Measurements from ENCODE around the gene USP43. TPM values are rescaled to one million over a fixed set of nuclear protein-coding genes. Genes with fewer than 3 reads are reported as not detected.

USP43 gene
- total RNA-seq, 1 experiment from 2014 or later = 4.2 TPM

DNA sequence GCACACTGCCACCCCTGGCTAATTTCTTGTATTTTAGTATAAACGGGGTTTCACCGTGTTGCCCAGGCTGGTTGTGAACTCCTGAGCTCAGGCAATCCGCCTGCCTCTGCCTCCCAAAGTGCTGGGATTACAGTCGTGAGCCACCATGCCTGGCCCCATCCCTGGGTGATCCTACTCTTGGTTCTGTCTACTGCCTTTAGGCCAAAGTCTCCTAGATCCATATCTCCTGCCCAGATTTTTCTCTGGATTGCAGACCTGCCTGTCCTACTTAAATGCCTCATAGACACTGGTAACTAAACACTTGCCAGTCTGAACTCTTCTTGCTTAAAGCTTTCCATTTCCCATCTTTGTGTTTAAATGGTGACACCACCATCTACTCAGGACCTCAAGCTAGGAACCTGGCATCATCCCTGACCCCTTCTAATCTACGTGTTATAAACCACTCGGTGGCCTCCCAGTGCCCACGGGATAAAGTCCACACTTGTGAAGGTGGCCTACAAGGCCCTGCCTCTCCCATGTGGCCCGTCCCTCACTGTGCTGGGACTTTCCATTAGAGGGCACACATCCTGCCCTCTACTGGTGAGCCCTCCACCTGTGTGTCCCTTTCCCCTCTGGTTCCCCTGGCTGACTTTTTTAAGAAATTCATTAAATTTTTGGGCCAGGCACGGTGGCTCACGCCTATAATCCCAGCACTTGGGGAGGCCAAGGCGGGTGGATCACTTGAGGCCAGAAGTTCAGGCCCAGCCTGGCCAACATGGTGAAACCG is 51.1 kb downstream of the USP43 start:
- in situ Hi-C loops (cut with HindIII; ENCODE audit: low pct_unique_long_range_greater_than_20kb, low sequenced_read_pairs) = no loop called here
- no peak for DNase-seq (ENCODE audit: low read depth)

DNA sequence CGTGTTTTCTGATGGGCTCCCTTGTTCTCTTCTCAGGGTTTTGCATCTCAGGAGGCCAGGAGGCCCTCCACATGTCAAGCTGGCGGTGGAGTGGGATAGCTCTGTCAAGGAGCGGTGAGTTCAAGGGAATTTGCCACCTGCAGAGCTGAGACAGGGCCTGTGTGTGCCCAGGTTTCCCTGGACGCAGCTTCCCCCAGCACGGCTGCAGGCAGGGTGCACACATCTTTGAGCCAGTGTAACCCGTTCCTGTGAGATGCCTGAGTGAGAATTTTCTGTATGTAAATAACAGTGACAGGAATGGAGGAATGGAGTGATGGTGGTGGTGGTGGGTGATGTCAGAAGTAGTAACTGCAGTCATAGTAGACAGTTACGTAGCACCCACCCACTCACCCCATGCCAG is 54.8 kb downstream of the USP43 start:
- in situ Hi-C loops (cut with HindIII; ENCODE audit: low pct_unique_long_range_greater_than_20kb, low sequenced_read_pairs) = no loop called here
- DNase-seq (ENCODE audit: low read depth) = no peak

GRCh38 chr17:9700754-9701476 is 55.6 kb downstream of the USP43 start:
- DNase-seq (ENCODE audit: low read depth) = no peak
- in situ Hi-C loops (cut with HindIII; ENCODE audit: low pct_unique_long_range_greater_than_20kb, low sequenced_read_pairs) = no loop called here

- no peak for DNase-seq (ENCODE audit: low read depth)
- in situ Hi-C loops (cut with HindIII; ENCODE audit: low pct_unique_long_range_greater_than_20kb, low sequenced_read_pairs) = no loop called here
These were observed 57.2 kb downstream of the USP43 start for GRCh38 chr17:9702482-9702881.

- in situ Hi-C loops (cut with HindIII; ENCODE audit: low pct_unique_long_range_greater_than_20kb, low sequenced_read_pairs) = no loop called here
- DNase-seq (ENCODE audit: low read depth) = no peak
These were observed 57.8 kb downstream of the USP43 start for GRCh38 chr17:9702914-9703780.

DNA sequence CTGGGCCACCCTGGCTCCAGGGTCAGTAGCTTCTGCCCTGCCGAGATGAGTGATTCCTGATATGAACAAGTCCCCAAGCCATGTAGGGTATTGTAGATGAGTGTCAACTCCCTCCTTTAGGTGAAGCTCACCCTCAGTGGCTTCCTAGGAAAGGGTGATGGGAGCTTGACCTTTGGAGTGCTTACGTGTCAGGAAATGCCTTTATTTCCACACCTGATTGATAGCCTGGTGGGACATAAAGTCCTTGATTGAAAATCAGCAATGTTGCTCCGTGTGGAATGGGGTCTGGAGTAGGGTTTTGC is 58.4 kb downstream of the USP43 start:
- in situ Hi-C loops (cut with HindIII; ENCODE audit: low pct_unique_long_range_greater_than_20kb, low sequenced_read_pairs) = no loop called here
- no peak for DNase-seq (ENCODE audit: low read depth)

DNA sequence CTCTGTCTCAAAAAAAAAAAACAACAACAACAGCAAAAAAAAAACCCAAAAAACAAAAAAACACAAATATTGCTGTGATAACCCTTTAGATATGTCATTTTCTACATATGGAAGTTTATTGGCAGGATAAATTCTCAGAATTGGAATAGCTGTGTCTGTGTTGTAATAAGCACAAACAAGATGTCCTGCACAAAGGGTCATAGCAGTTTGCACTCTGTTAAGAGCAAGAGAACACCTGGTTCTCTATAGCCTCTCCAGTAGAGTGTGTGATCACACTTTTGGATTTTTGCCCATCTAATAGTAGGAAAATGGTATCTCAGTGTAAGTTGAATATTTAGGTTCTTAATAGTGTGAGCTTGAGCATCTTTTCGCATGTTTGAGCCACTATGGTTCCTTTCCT is 60.4 kb downstream of the USP43 start:
- in situ Hi-C loops (cut with HindIII; ENCODE audit: low pct_unique_long_range_greater_than_20kb, low sequenced_read_pairs) = no loop called here

DNA sequence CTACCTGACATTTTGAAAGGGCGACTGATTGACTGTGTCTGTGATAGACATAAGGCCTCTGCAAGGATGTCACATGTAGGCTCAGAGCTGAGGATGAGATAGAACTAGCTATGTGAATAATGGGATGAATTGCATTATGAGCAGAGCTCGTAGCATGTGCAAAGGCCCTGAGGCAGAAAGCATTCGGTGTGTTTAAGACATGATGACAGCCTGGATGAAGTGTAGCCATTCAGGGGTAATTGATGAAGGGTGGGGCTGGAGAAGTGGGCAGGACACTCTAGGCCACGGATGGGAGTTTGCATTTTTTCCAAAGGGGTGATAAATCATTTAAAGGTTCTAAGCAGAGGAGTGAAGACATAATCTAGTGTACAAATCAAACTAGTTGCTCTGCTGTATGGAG is 62.6 kb downstream of the USP43 start:
- no peak for DNase-seq (ENCODE audit: low read depth)
- in situ Hi-C loops (cut with HindIII; ENCODE audit: low pct_unique_long_range_greater_than_20kb, low sequenced_read_pairs) = no loop called here

More for the DNA sequence above, 60.4 kb downstream of the USP43 start:
- no peak for DNase-seq (ENCODE audit: low read depth)

DNA sequence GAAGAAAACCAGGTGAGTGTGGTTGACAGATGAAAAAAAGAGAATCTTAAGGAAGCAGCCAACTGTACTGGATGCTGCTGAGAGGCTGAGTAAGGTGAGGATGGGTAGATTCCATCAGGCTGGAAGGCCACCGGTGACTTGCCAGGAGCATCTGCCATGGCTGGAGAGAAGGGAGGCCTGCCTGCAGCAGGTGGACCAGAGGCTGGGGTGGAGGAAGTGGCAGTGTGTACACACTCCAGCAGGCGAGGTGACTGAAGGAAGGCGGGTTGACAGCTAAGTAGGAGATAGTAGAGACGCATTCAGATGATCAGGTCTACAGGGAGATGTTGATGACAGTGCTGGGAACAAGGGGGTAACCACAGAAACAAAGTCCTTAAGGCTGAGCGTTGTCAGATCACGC is 69.5 kb downstream of the USP43 start:
- in situ Hi-C loops (cut with HindIII; ENCODE audit: low pct_unique_long_range_greater_than_20kb, low sequenced_read_pairs) = no loop called here

GRCh38 chr17:9715503-9716016 is 70.2 kb downstream of the USP43 start:
- no peak for DNase-seq (ENCODE audit: low read depth)
- in situ Hi-C loops (cut with HindIII; ENCODE audit: low pct_unique_long_range_greater_than_20kb, low sequenced_read_pairs) = no loop called here

More for the DNA sequence above, 69.5 kb downstream of the USP43 start:
- no peak for DNase-seq (ENCODE audit: low read depth)

DNA sequence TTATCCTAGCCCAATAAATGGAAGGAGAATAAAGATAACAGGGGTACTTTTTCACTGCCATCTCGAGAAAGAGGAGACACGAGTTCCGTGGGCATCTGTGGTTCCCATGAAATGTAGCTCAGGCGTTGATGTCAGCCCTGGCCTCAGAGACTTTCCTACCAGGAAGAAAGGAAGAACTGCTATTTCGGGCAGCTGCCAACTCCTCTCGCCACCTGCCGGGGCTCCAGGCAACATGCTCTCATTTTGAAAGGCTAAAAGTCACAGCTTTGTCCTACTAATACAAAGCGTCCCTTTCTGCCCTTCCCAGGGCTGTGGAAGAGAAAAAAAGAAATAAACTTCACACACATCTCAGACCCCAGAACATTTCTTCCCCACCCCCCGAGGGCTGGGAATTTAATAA is 80.3 kb downstream of the USP43 start:
- DNase-seq (ENCODE audit: low read depth) = no peak
- in situ Hi-C loops (cut with HindIII; ENCODE audit: low pct_unique_long_range_greater_than_20kb, low sequenced_read_pairs) = no loop called here

DNA sequence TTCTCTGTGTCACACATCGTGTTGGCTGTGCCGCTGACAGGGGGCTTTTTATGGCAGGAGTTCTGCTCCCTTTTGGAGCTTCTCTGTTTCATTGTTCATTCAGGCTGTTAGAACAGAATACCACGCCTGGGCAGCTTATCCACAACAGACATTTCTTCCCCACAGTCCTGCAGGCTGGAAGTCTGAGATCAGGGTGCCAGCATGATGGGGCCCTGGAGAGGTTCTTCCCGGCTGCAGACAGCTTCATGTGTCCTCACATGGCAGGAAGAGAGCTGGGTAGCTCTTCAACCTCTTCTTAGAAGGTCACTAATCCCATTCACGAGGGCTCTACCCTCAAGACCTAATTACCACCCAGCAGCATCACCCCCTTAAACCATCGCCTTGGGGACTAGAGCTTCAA is 81.0 kb downstream of the USP43 start:
- no peak for DNase-seq (ENCODE audit: low read depth)
- in situ Hi-C loops (cut with HindIII; ENCODE audit: low pct_unique_long_range_greater_than_20kb, low sequenced_read_pairs) = no loop called here

DNA sequence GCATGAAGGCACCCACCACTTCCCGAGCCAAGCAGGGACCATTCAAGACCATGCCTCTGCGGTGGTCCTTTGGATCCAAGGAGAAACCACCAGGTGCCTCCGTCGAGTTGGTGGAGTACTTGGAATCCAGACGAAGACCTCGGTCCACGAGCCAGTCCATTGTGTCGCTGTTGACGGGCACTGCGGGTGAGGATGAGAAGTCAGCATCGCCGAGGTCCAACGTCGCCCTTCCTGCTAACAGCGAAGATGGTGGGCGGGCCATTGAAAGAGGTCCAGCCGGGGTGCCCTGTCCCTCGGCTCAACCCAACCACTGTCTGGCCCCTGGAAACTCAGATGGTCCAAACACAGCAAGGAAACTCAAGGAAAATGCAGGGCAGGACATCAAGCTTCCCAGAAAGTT is 82.7 kb downstream of the USP43 start:
- DNase-seq (ENCODE audit: low read depth) = no peak
- in situ Hi-C loops (cut with HindIII; ENCODE audit: low pct_unique_long_range_greater_than_20kb, low sequenced_read_pairs) = no loop called here

DNA sequence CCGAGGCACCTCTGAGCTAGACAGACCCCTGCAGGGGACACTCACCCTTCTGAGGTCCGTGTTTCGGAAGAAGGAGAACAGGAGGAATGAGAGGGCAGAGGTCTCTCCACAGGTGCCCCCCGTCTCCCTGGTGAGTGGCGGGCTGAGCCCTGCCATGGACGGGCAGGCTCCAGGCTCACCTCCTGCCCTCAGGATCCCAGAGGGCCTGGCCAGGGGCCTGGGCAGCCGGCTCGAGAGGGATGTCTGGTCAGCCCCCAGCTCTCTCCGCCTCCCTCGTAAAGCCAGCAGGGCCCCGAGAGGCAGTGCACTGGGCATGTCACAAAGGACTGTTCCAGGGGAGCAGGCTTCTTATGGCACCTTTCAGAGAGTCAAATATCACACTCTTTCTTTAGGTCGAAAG is 83.2 kb downstream of the USP43 start:
- in situ Hi-C loops (cut with HindIII; ENCODE audit: low pct_unique_long_range_greater_than_20kb, low sequenced_read_pairs) = no loop called here
- DNase-seq (ENCODE audit: low read depth) = no peak

- in situ Hi-C loops (cut with HindIII; ENCODE audit: low pct_unique_long_range_greater_than_20kb, low sequenced_read_pairs) = no loop called here
- peak; percentile 31 for DNase-seq (ENCODE audit: low read depth)
These were observed 83.8 kb downstream of the USP43 start for GRCh38 chr17:9729034-9729650.

- in situ Hi-C loops (cut with HindIII; ENCODE audit: low pct_unique_long_range_greater_than_20kb, low sequenced_read_pairs) = no loop called here
- DNase-seq (ENCODE audit: low read depth) = peak; percentile 51
These were observed 84.6 kb downstream of the USP43 start for GRCh38 chr17:9729735-9730420.

DNA sequence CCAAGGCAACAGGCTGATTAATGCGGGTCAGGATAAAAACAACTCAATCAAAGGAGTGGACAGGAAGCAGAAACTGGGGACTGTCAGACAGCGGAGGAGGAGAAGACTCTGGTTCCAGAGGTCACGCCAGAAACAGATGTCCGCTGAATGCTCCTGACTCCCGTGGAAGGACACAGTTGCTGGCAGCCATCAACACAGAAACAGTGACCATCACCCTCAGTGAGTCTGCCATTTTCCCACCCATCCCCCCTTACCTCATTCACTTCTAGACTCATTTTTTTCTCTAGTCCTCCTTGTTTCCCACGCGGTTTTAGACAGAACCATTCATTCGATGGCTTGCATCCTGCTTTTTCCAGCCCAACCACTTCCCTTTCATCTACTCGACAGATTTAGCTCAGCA is 105.2 kb downstream of the USP43 start:
- no peak for DNase-seq (ENCODE audit: low read depth)
- in situ Hi-C loops (cut with HindIII; ENCODE audit: low pct_unique_long_range_greater_than_20kb, low sequenced_read_pairs) = no loop called here

DNA sequence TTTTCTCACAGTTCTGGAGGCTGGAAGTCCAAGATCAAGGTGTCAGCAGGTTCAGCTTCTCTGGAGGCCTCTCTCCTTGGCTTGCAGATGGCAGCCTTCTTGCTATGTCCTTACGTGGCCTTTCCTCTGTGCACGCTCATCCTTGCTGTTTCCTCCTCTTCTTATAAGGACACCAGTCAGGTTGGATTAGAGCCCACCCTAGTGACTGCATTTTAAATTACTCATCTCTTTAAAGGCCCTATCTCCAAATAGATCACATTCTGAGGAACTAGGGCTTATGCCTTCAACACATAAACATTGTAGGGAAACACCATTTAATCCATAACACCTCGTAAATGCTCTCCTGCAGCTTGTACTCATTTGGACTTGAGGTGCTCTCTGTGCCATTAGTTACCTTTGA is 109.8 kb downstream of the USP43 start:
- no peak for DNase-seq (ENCODE audit: low read depth)
- in situ Hi-C loops (cut with HindIII; ENCODE audit: low pct_unique_long_range_greater_than_20kb, low sequenced_read_pairs) = no loop called here
